H1 (cell line): ENCODE measurements around the gene NLRC5. TPM values are rescaled to one million over a fixed set of nuclear protein-coding genes. Genes with fewer than 3 reads are reported as not detected.
A peak's percentile ranks its signal among the peaks of the same experiment; 100 is the strongest.

Source experiments
- BACH1 ChIP-seq: IDR thresholded peaks from 2 replicates; pipeline ENCODE4 v1.6.1; 2012; ENCODE audit warnings: low read length, improper control_type of control experiment
- CBX8 ChIP-seq: fragments of 300-800, 300-1000 bp; sonication (generic); IDR thresholded peaks from 2 replicates; pipeline ENCODE4 v1.7.1; 2016; ENCODE audit warnings: low read depth, low read length, borderline replicate concordance
- CTBP2 ChIP-seq: IDR thresholded peaks from 2 replicates; pipeline ENCODE4 v1.7.0; 2011; ENCODE audit warnings: borderline replicate concordance, mild to moderate bottlenecking, moderate library complexity, mixed read lengths, low read length; ENCODE audit not compliant: insufficient read depth, insufficient read length
- EP300 ChIP-seq, 2 experiments: IDR thresholded peaks; 1 replicate in 1 of 2; 2 replicates in 1 of 2; pipeline ENCODE4 v1.6.1; 2011 to 2012; ENCODE audit warnings: low read depth in 2 of 2, low read length in 2 of 2, mild to moderate bottlenecking in 2 of 2, borderline replicate concordance in 1 of 2, inconsistent platforms in 1 of 2, moderate library complexity in 1 of 2
- GABPA ChIP-seq: IDR thresholded peaks from 2 replicates; pipeline ENCODE4 v1.6.1; 2011; ENCODE audit warnings: mild to moderate bottlenecking, low read length, moderate library complexity, borderline replicate concordance; ENCODE audit not compliant: insufficient read depth
- GTF2F1 ChIP-seq: IDR thresholded peaks from 2 replicates; pipeline ENCODE4 v1.6.1; 2012; ENCODE audit warnings: low read depth, low read length, improper control_type of control experiment, borderline replicate concordance
- KDM1A ChIP-seq: fragments of 200-600, 300-600 bp; sonication (generic); IDR thresholded peaks from 2 replicates; pipeline ENCODE4 v1.7.1; 2016; ENCODE audit warnings: mild to moderate bottlenecking, low read length, borderline replicate concordance
- KDM4A ChIP-seq: IDR thresholded peaks from one replicate; pipeline ENCODE4 v1.7.1; 2012; ENCODE audit warnings: low read depth, mild to moderate bottlenecking, moderate library complexity, low read length, inconsistent platforms; ENCODE audit not compliant: severe bottlenecking
- MAFK ChIP-seq: IDR thresholded peaks from 2 replicates; pipeline ENCODE4 v1.6.1; 2012; ENCODE audit warnings: low read depth, mild to moderate bottlenecking, improper control_type of control experiment, low read length
- POLR2A ChIP-seq, 2 experiments: IDR thresholded peaks; 1 replicate in 1 of 2; 2 replicates in 1 of 2; pipeline ENCODE4 v1.6.1; 2011; ENCODE audit warnings: low read depth in 2 of 2, low read length in 2 of 2, mild to moderate bottlenecking in 2 of 2; ENCODE audit errors: control extremely low read depth in 1 of 2
- POU5F1 ChIP-seq: IDR thresholded peaks from 2 replicates; pipeline ENCODE4 v1.6.1; 2011; ENCODE audit warnings: low read depth, mild to moderate bottlenecking, low read length, moderate library complexity
- RBBP5 ChIP-seq: IDR thresholded peaks from 2 replicates; pipeline ENCODE4 v1.7.1; 2012; ENCODE audit warnings: low read depth, mild to moderate bottlenecking, inconsistent platforms, low read length, moderate library complexity, borderline replicate concordance
- RFX5 ChIP-seq: IDR thresholded peaks from 2 replicates; pipeline ENCODE4 v1.6.1; 2011; ENCODE audit warnings: low read depth, low read length, improper control_type of control experiment, borderline replicate concordance
- SIN3A ChIP-seq, 2 experiments: IDR thresholded peaks in 1 of 2; conservative IDR thresholded peaks in 1 of 2; 2 replicates each; pipeline ENCODE4 v1.6.1; 2011 to 2012; ENCODE audit warnings: low read length in 2 of 2, improper control_type of control experiment in 1 of 2, low read depth in 1 of 2, mild to moderate bottlenecking in 1 of 2
- polyA plus RNA-seq, 7 experiments: library from polyadenylated mRNA; depleted of rRNA in 3 of 7; stranded (reverse) in 5 of 7; unstranded in 2 of 7; fragments of >200 nt in 5 of 7; fragments of 200-250 nt in 2 of 7; gene quantifications; 1 replicate in 5 of 7; 2 replicates in 1 of 7; 4 replicates in 1 of 7; pipeline versions ENCODE4 v1.2.1 to v1.2.3, GENCODE V29; 2011 to 2013; ENCODE audit warnings: missing spikeins in 2 of 7, mixed read lengths in 2 of 7
- total RNA-seq: library from RNA; stranded (reverse); fragmentation: NEBNext Ultra II Directional; extraction: Animal tissue kit (Norgen Biotek cat#: 25700); gene quantifications from 2 replicates; pipeline ENCODE4 v1.2.1, GENCODE V29; 2021
- TF ChIP-seq, protein P1 (sequence below): IDR thresholded peaks from 2 replicates; pipeline ENCODE4 v1.6.1; 2012; ENCODE audit warnings: low read length, inconsistent platforms
- TF ChIP-seq, protein P2 (sequence below): IDR thresholded peaks from 2 replicates; pipeline ENCODE4 v1.6.1; 2012; ENCODE audit warnings: inconsistent platforms
- TF ChIP-seq, protein P3 (sequence below), 3 experiments: IDR thresholded peaks; 1 replicate in 2 of 3; 2 replicates in 1 of 3; pipeline versions ENCODE4 v1.5.1 to v1.6.1; 2011; ENCODE audit warnings: low read length in 3 of 3, mild to moderate bottlenecking in 3 of 3, inconsistent platforms in 2 of 3, low read depth in 1 of 3, moderate library complexity in 1 of 3; ENCODE audit not compliant: insufficient read depth in 1 of 3; ENCODE audit errors: control extremely low read depth in 1 of 3

NLRC5 gene
- total and polyA plus RNA-seq, 2 of the 8 experiments (the other 6 are each of a cell fraction or from before 2014, with no cell fraction given), result 2.2 to 3.2 TPM

DNA sequence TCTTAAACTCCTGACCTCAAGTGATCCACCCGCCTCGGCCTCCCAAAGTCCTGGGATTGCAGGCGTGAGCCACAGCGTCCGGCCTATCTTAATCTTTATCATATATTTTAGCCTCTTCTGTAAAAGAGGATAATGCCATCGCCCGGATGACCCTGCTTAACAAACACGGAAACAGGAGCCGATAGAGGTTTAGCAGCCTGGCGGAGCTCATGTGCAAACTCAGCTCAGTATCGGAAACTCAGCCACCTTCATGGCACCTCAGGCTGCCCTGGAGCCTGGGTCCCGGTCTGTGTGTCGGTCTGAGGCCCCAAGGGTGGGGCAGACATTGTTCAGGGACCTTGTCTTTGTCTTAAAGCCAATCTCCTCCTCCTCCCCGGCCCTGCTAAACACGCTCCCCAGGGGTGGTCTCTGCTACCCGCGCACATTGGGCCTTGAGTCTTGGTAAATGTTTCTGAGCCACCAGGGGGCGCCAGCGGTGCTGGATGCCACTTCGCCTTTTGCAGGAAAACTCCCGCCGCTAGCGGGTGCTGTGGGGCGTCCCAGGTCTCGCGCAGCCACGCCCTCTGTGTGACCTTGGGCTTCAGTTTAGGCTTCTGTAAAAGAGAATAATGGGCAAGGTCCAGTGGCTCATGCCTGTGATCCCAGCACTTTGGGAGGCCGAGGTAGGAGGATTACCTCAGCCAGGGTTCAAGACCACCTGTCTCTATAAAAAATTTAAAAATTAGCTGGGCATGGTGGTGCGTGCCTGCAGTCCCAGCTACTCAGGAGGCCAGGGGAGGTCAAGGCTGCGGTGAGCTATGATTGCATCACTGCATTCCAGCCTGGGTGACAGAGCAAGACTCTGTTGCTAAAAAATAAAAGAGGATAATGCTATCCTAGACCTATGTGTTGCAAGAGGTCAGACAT, 24.9 kb upstream of the NLRC5 start (continued):
- TF ChIP-seq, protein P1, sequence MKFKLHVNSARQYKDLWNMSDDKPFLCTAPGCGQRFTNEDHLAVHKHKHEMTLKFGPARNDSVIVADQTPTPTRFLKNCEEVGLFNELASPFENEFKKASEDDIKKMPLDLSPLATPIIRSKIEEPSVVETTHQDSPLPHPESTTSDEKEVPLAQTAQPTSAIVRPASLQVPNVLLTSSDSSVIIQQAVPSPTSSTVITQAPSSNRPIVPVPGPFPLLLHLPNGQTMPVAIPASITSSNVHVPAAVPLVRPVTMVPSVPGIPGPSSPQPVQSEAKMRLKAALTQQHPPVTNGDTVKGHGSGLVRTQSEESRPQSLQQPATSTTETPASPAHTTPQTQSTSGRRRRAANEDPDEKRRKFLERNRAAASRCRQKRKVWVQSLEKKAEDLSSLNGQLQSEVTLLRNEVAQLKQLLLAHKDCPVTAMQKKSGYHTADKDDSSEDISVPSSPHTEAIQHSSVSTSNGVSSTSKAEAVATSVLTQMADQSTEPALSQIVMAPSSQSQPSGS, result no peak
- TF ChIP-seq POLR2A (IDR thresholded peaks at IDR 0.05; ENCODE audit: control extremely low read depth in 1 of 2, low read depth in 2 of 2, low read length in 2 of 2), result no peak
- no peak for TF ChIP-seq GTF2F1
- TF ChIP-seq, protein P2, sequence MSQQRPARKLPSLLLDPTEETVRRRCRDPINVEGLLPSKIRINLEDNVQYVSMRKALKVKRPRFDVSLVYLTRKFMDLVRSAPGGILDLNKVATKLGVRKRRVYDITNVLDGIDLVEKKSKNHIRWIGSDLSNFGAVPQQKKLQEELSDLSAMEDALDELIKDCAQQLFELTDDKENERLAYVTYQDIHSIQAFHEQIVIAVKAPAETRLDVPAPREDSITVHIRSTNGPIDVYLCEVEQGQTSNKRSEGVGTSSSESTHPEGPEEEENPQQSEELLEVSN, result no peak
- no peak for TF ChIP-seq GABPA
- no peak for TF ChIP-seq KDM4A
- TF ChIP-seq, protein P3, sequence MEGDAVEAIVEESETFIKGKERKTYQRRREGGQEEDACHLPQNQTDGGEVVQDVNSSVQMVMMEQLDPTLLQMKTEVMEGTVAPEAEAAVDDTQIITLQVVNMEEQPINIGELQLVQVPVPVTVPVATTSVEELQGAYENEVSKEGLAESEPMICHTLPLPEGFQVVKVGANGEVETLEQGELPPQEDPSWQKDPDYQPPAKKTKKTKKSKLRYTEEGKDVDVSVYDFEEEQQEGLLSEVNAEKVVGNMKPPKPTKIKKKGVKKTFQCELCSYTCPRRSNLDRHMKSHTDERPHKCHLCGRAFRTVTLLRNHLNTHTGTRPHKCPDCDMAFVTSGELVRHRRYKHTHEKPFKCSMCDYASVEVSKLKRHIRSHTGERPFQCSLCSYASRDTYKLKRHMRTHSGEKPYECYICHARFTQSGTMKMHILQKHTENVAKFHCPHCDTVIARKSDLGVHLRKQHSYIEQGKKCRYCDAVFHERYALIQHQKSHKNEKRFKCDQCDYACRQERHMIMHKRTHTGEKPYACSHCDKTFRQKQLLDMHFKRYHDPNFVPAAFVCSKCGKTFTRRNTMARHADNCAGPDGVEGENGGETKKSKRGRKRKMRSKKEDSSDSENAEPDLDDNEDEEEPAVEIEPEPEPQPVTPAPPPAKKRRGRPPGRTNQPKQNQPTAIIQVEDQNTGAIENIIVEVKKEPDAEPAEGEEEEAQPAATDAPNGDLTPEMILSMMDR (IDR thresholded peaks at IDR 0.05; ENCODE audit: control extremely low read depth in 1 of 3, insufficient read depth in 1 of 3, low read depth in 1 of 3, low read length in 3 of 3), result peak; percentile 98 to 100 (median 99)
- no peak for TF ChIP-seq POU5F1
- no peak for TF ChIP-seq RFX5
- TF ChIP-seq CTBP2, result no peak
- TF ChIP-seq RBBP5, result no peak
- TF ChIP-seq BACH1, result peak; percentile 82; the same call in 1 of the 2 replicates
- no peak for TF ChIP-seq CBX8
- TF ChIP-seq MAFK, result no peak
- TF ChIP-seq KDM1A, result no peak
- peak in 1 of 2 experiments; percentile 62; a peak in 1 of 3 replicates for TF ChIP-seq EP300 (IDR thresholded peaks at IDR 0.05; ENCODE audit: borderline replicate concordance in 1 of 2, low read depth in 2 of 2, low read length in 2 of 2)
- 0 out of 4 replicates have a peak, but pooled peaks of 1 of the 2 experiments have one; percentile 25 for TF ChIP-seq SIN3A (conservative IDR thresholded peaks at IDR 0.05 in 1 of 2, IDR thresholded peaks at IDR 0.05 in 1 of 2; ENCODE audit: low read depth in 1 of 2, low read length in 2 of 2)
